HG03521 (cell line): Measurements from ENCODE around the gene WNT2.
"Not testable (repeated sequence)": the region's sequence is repeated elsewhere in the genome, so short reads cannot be mapped to it uniquely, and the experiment has no call there.

ENCODE experiments used
- ATAC-seq: cut with Tn5 transposase; IDR thresholded peaks from one replicate; pipeline ENCODE4 v1.9.1; 2021; ENCODE audit warnings: mild to moderate bottlenecking, moderate library complexity; ENCODE audit not compliant: unreplicated experiment

Gene WNT2

DNA sequence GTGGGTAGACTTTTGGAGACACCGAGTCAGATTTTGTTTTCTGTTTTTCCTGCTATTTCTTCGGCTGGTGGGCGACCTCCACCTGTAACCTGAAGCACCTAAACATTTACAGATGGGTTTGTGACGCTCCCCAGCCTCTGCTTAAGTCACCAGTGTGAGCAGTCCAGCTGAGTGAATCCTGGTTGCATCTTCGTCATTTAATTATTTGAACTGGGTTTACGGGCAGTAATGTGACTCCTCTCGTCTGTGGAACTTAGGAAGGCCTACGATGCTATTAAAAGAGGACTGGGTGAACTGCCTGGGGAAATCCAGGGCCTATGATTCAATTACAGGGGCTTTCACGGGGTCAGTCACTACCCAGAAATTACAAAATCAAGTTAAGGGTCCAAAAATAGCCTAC lies 52.5 kb downstream of the WNT2 start:
- no peak for ATAC-seq

DNA sequence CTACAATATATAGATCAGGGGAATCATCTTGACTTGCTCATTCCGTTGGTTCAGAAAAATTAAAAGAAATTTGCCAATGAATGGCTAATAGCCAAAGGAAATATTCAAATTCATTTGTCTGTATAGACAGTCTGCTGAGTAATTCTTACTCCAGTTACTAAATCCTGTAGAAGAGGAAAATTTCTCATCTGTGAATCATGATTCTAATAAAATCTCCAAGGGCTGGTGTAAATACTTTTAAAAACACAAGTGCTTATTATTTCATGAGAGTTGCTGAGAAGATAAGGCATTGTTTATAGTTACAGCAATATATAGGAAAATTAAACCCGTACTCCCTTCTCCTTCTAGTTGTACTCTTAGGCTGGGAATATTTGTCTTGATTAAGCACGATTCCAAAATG lies 53.0 kb downstream of the WNT2 start:
- ATAC-seq: no peak

DNA sequence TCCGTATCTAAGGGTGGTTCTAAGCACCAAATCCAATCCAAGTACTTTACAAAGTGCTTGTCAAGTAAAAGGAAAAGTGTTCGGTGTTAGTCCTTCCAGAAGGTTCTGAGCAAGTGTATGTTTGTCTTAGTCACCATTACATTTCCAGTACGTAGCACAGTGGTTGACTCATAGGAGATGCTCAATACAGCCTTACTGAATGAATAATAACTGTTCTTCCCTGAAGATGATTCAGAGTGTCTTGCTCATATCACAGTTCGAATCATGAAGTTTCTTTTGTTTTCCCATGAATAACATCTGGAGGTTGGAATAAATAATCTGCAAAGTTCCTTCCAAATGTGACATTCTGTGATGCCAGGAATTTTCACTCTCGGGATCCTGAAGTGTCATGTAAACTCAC lies 53.4 kb downstream of the WNT2 start:
- ATAC-seq: no peak

DNA sequence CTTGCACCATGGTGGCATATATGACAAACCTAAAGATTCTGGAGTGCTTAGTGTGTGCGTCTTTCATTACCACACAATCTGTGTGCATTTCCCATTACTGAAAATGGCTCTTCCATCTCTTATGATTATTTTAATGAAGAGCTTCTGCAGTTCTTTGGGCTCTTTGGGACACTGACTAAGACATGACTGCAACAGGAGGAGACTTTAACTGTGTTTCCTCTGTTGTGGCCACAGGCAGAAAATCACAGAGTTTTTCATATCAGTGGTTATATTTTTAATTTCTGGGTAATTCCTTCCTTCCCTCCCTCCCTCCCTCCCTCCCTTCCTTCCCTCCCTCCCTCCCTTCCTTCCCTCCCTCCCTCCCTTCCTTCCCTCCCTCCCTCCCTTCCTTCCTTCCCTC lies 58.1 kb downstream of the WNT2 start:
- no peak for ATAC-seq

DNA sequence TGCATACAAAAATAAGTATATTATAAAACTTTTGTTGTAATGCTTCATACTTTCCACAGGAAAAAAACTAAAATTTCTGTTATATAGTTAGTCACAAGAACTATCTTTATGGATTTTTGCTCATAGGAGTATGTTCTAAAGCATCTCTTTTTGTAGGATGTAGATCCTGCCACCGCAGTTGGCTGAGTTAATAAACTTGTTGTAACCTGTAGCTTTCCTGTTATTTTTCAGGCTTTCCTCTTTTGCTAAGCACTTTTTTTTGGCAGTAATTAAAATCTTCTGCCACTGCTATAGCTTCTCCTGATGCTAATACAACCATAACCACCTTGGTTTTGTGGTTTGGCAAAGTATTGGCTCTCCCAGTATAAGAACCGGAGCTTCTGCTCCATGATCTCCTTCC lies 60.3 kb downstream of the WNT2 start:
- no peak for ATAC-seq

DNA sequence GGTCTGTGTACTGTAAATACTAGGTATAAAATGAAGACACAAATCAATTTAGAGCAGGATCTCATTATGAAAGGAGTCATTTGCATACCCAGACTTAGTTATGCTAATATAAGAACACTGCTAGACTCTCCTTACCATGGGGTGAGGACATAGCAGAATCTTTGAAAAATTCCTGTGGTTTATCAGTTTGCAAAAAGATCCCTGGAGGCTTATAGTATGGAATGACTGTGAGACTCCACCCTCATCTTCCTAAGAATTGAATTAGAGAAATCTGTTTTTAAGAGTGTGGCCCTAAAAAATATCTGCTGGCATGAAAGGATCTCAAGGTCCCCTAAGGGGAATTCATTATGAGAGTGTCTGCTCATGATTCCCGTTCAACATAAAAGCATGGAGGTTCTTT lies 63.2 kb downstream of the WNT2 start:
- ATAC-seq: no peak

DNA sequence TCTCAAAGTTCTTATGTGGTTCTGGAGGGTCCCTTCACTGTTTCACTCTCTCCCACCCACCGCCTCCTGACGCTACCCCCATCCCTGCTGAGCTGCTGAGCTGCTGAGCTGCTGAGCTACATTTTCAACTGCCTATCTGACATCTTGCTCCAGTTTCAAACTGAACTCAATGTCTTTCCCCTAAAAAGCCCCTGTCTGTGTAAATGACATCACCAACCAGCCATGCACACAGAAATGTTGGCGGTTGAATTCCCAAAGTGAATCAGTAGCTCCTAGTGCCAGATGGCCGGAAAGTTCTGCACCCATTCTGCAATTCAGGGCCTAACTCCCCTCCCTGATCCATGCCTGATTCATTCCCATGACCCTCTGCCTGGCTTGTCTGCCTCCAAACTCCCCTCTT lies 71.2 kb downstream of the WNT2 start:
- ATAC-seq: no peak

DNA sequence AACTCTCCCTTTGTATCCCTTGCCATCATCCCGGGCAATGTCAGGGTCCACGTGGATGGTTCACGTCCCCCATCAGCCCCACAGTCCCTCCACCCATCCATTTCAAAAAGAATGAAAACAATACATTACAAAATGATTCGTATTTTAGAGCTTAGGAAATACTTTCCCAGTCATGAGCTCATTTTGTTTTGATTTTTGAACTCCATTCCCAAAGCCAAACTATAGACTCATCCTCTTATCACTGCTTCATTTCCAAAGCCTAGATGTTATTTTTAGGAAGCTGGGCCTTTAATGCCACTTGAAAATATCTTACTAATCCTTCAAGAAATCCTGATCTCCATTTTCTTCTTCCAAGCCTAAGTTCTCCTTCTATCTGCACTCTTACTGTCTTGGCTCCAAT lies 72.1 kb downstream of the WNT2 start:
- no peak for ATAC-seq

DNA sequence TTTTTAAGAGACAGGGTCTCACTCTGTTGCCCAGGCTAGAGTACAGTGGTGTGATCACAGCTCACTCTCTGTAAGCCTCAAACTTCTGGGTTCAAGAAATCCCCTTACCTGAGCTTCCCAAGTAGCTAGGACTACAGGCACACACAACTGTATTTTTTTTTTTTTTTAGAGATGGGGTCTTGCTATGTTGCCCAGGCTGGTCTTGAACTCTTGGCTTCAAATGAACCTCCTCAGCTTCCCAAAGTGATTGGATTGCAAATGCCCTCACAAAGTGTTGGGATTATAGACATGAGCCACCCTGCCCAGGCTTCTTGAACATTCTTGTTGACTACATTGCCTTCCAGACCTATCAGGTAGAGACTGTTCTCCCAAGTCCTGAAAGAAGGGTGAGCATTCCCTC lies 72.6 kb downstream of the WNT2 start:
- no peak for ATAC-seq

DNA sequence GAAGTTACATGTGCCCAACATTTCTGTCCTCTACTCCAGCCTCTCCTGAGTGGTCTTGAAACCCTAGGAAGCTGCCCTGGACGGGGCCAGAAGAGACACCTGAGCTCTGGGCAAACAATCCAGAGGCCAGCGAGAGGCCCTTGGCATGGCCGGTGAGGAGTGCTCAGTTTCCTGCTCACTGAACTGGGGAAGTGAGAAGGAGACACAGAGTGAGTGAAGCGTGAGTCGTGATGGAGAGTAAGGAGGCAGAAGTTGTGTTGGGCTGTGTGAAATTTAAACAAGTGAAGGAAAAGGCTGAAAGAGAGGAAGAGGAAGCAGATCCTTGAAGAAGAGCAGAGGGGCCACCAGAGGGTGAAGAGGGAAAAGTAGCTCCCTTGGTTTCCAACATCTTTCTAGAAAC lies 73.2 kb downstream of the WNT2 start:
- no peak for ATAC-seq

DNA sequence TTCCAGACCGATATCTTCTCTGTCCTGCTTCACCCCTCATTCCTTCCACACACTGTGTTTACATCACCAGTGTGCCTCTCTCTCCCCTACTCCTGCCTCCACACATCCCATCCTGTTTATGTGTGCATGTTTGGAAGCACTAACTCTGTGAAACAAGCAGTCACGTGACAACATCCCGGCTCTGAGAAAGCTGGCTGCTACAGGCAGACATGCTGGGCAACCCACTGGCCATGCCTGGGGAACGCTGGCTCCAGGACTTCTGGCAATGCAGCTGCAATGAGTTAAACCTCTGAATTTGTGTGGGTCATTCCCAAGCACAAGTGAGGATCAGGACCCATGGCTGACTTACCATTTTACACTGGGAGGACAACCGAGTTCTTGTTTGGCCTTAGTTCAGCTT lies 74.0 kb downstream of the WNT2 start:
- ATAC-seq: no peak

DNA sequence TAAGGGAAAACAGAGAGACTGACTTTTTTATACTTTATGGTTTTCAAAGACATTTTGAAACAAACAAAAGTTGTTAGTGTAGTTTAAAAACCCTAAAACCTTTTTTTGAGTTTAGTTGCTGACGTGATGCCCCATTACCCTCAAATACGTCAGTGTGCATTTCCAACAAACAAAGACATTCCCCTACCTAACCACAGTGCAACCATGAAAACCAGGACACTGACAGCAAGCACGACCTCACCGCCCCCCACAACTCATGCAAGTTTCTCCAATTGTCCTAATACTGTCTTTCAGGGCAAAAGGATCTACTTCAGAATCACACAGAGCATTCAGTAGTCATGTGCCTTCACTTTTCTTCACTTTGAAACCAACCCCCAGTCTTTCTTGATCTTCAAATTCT lies 75.0 kb downstream of the WNT2 start:
- ATAC-seq: no peak

DNA sequence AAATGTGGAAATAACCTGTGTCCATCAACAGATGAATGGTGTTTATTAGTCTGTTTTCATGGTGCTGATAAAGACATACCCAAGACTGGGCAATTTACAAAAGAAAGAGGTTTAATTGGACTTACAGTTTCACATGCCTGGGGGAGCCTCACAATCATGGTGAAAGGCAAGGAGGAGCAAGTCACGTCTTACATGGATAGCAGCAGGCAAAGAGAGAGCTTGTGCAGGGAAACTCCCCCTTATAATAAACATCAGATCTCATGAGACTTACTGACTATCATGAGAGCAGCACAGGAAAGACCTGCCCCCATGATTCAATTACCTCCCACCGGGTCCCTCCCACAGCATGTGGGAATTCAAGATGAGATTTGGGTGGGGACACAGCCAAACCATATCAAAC lies 77.2 kb downstream of the WNT2 start:
- not testable (repeated sequence) for ATAC-seq

DNA sequence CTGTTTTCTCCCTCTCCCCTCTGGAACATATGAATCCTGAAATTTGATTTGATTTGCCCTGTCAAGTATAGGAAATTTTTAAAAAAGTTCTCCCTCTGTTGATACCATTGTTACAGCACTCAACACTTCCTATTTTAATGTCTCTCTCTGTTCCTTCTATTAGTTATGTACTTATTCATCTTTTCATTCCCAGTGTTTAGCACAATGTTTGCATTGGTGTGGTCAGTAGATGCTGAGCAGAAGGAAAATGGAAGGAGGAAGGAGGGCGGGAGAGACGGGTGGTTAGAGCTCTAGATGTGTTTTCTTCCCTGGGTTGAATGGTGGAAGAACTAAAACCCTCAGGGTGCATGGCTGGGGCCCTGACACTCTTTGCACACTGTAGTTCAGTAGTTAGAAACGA lies 79.5 kb downstream of the WNT2 start:
- ATAC-seq: no peak

DNA sequence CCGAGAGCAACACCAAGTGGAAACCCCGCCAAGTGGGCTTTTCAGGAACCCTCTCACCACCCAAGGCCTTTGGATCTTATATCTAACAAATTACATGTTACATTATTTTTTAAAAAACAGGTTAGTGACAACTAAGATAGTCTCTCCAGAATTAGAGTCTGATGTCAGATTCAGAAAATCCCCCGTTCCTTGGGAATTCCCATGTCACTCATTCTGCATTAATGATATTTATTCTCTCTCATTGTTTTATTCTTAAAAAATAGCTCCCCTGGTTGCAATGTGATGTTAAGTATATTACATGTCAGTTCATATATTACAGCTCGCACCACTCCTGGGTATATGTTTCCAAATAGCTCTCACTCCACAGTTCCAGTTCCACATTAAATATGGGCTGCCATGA lies 81.8 kb downstream of the WNT2 start:
- ATAC-seq: no peak

DNA sequence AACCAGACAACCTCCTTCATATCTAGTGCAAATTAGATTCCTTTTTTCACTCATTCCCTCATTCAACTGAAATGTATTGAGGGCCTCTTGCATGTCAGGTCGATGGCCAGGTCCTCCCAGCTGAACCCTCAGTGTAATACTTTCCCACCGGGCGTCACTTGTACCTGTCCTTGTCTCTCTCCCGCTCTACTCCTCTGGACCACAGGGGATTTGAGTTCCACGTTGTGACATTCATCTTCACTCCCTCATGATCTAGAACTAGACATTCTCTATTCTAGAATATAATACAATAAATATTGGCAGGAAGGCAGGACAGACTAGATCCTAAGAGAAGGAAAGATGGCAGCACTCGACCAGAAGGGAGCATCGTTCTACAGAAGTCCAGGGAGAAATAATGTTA lies 83.9 kb downstream of the WNT2 start:
- ATAC-seq: no peak

DNA sequence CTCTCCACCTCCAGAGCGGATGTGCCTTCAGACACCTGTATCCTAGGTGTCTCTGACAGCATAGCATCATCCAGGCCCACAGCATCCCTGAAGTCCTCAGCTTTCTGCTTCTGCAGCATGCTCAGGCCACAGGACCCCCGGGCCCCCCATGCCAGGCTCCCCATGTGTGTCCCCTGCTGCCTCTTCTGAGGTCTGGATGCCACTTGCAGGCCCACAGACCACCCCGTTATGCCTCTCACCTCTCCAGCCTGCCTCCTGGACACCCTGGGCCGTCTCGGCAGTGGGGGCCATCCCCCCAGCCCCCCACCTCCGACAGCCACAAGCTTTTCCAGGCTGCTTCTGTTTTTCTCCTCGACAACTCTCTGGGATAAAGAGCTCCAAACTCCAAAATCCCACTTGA lies 84.4 kb downstream of the WNT2 start:
- ATAC-seq: no peak

DNA sequence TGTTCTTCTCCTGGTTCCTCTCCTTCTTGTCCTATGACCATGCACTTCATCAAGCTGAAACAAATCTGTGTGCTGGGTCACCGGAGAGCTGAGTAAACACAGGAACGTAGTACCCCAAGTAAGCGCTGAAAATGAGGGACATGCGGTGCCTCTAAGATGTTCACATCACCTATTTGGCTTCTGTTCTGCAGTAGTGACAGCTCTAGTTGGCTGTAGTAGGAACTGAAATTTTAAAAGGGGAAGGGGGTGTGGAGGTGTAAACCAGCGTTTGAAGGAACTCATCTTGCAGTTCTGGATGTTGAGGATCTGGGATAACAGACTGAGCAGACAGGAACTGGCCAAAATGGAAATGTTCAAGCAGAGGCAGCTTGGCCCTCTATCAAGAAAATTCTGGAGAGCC lies 85.2 kb downstream of the WNT2 start:
- ATAC-seq: no peak

DNA sequence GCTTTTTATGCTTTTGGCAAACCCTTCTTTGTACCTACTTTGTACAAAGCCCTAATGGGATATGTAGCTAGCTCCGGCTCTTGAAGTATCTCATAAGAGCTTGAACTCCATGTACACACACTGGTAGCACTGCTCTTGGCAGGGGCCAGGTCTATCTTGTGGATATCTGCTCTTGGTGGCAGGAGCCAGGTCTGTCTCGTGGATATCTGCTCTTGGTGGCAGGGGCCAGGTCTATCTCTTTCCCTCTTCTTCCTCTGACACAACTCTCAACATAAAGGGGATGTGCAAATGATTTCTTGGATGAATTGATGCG lies 91.9 kb downstream of the WNT2 start:
- no peak for ATAC-seq

DNA sequence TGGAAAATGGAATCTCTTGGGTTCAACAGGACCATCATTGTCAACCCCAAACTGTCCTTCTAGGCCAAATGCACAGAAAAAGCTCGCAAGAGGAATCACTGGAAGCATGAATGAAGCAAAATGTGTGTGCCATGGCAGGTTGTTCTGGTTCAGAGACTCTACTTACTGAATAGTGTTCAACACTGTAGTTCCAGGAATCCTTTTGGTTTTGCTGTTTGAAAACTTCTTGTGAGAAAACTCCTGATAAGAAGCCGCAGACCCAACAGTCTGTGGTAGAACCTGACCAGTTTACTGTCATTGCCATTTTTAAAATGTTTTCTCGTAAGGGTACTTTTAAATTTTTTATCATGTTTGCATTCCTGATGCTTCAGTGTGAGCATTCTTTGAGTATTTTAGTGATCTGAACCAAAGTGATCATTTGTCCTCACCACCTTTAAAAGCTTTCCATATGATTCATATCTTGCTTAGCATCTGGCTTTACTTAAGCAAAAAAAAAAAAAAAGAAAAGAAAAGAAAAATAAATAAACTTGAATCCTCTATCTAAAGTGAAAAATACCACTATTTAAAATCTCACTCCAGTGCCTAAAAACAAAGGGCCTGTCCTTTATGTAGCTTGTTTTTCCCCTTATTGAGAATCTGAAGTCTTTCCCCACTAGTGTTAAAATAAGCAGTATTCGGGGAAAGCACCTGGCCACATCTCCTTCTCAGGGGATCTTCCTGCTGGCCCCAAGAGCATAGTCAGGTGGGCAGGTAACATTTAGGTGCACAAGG lies 92.4 kb downstream of the WNT2 start:
- ATAC-seq: no peak

DNA sequence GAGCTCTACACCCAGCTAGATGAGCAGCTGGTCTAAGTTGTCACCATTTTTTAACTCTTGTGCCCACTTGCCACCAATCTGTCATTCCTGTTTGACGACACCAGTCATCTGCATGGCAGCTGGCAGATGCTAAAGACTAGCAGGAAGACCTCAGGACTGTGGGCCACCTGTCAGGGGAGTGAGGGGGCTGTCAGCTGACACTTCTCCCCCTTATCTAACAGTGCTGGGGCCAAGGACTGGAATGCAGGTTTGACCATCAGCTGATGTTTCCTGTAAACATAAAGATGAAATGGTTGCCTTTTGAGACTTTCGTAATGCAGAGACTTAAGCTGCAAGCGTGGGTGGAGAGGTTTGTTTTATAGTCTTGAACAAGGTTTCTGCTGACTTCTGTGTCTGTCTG lies 93.5 kb downstream of the WNT2 start:
- ATAC-seq: no peak

DNA sequence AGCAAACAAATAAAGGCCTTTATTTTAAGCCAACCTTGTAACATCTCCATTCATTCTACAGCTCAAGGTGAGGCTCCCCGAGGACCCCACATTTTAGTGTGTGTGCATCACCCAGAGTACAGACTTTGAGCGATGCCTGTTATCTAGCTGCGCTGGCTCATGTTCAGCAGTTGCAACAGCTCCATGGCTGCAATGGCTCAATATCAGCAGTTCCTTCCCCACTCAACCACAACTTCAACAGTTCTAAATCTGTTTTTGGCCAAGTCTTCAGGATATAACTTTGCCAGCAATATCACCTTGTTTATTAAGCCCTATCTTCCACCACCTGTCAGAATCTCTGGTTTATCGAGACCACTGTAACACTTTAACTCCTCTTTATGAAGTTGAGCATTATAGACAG lies 95.8 kb downstream of the WNT2 start:
- ATAC-seq: no peak

DNA sequence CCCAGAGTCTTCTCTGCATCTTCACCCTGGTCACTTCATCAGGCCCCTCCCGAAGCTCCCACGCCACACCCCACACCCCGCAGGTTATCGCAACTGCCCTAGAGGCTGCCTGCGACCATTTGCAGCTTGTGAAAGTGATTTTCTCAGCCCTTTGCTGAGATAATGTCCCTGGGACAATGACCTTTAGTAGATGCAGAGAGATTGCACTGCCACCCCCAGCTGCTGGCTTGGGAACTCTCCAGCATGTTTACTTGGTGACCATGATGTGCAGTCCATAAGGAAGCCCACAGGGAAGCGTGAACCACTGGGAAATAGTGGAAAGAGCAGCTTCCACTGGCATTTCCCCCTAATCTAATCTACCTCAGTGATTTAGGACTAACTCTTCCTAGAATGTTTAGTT lies 97.3 kb downstream of the WNT2 start:
- no peak for ATAC-seq
